T follicular helper cell (primary cell): ENCODE measurements around the gene STKLD1.
"Not testable (repeated sequence)": the region's sequence is repeated elsewhere in the genome, so short reads cannot be mapped to it uniquely, and the experiment has no call there.

Experiments used
- DNase-seq: peaks from one replicate; pipeline ENCODE4 v3.0.0-alpha.2; 2020; ENCODE audit warnings: low read depth

STKLD1 gene

DNA sequence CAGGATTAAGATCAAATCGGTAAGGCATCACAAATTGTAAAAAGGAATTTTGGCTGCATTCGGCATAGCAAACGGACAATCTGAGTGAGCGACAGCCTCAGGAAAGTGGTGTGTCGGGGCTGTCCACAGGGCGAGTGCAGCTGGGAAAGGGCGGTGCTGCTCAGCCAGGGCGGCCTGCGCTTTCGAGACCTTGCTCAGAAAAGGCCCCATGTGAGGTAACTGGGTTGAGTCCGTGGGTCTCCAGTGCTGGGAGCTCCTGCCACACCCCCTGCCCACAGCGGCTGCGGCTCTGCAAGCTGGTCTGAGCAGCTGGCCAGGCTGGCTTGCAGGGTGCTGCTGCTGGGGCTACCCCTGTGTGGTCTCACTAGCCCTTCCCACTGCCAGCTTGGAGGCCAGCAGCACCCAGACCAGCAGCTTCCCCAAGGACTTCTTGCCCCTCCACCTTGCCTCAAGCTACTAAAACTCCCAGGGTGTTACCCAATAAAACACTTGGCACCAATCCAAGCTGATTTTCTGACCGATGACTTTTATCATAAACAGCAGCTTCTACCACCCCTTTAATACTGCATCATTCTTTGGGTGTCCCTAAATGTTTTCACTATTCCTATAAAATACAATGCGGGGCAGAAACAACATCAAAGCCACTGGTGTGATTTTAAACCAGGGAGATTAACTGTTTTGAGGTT, 13.7 kb upstream of the STKLD1 start:
- DNase-seq = no peak

DNA sequence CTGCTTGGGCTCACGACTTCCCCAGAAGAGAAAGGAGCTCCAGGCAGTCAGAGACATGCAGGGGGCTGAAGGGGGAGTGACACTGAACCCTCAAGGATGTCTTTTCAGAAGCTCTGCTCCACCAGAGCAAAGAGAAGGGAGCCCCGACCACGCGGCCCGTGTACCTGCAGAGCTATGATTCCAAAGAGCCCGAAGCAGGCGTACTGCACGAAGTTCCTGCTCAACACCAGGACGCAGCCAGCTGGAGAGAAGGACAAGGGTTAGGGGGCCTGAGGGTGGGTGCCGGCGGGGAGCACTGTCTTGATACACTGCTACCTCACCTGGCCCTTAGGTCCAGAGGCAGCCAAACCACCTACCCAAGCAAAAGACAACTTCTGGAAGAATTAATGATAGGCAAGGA, 9.7 kb upstream of the STKLD1 start:
- DNase-seq = no peak

DNA sequence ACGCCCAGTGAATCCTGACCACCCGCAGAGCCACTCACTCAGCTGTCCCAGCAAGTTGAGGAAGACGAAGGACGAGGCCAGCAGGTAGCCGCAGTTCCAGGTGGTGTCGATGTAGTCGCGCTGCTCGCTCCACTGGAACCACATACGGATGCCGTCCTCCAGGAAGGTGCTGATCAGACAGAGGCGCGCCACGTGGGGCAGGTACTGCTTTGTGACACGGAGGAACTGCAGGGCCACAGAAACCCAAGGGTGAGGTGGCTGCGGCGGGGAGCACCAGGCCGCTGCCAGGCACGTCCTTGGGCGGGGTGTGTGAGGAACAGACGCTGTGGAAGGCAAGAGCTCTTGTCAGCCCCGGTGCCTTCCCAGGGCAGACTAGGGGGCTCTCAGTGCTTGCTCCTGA, 8.9 kb upstream of the STKLD1 start:
- DNase-seq = no peak

DNA sequence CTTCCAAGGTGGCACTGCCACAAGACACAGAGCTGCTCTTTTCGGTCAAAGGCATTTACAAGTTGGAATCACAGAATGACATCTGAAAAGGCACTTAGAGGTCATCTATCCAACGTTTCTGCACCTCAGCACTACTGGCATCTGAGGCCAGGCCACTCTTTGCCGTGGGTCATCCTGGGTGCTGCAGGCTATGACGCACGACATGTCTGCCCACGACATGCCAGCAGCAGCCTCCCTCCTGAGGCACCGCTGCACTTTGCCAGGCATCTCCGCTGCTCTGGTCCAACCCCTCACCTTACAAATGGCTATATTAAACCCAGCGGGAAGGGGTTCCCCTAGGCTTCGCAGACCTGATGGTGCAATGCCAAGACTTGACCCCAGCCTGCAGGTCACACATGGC, 8.4 kb upstream of the STKLD1 start:
- no peak for DNase-seq

DNA sequence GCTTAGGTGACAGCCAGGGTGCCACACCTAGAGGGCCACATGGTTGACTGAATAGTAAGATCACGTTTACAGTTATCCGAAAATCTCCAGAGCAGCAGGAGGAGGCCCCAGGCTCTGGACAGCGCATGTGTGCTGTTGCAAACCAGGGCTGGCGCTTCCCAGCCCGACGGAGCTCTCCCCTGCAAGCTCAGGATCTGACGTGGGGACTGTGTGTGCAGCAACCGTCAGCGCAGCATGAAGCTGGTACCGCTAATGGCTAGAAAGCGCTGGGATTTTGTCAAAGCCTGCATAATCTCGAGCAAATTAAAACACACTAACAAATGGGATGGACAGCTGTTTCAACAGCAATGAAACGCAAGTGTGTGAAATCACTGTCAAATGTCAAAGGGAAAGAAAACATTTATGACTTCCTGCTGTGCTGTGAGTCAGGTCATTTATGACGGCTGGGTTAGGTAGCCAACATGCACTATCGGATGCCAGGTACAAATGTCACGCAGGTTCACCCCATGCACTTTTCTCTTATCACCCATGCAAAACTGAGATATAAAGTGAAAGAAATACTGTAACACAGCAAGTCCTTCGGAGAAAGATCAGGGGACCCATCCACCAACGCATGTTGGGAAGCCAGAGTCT, 7.8 kb upstream of the STKLD1 start:
- no peak for DNase-seq

DNA sequence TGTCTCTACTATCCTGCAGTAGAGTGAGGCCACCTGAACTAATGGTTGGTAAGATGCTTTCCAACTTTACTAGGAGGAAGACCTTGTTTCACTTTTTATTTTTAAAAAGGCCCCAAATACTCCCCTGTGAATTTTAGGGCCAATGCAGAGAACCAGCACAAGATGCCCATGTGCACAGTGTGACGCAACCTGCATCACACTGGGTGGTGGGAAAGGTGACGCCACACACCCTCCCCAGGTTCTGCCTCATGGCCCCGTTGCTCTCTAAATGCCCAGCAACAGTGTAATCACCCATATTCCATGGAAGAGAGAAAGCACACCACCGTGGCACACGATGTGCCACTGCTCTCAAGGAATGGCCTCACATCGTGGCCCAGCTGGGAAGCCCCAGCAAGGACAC, 6.7 kb upstream of the STKLD1 start:
- no peak for DNase-seq

DNA sequence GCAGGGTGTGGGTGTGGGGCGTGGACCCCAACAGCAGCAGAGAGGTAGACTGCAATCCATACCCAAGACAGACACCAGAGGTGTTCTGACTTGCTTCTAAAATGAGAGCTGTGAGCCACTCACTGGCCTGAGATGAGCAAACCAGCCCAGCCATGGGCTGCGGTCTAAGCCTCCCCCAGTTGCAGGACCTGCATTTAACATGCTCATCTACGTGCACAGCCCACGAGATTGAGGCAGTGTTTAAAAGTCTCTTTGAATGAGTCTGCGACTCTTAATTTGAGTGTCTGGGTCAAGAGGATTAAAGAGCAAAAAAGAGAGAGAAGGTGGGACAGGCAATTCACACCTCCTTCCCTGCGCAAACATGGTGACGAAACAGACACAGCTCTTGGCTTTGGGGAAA, 6.2 kb upstream of the STKLD1 start:
- no peak for DNase-seq

DNA sequence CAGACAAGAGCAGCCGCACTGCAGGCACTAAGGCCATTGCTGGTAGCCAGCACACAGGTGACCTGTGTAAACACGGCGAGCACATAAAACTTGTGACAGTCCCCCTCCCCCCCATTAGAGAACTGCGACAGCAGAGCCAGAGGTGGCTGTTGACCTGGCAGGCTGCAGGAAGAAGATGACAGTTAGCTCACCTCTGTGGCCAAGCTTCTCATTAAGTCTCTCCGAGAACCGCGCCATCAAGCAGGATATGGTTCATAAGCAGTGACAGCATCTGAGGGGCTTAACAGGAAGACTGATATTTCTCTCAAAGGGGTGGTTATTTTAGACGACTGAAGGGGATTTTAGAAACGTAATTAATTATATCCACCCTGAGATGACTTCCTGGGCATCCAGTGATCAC, 5.5 kb upstream of the STKLD1 start:
- DNase-seq = peak; percentile 32

DNA sequence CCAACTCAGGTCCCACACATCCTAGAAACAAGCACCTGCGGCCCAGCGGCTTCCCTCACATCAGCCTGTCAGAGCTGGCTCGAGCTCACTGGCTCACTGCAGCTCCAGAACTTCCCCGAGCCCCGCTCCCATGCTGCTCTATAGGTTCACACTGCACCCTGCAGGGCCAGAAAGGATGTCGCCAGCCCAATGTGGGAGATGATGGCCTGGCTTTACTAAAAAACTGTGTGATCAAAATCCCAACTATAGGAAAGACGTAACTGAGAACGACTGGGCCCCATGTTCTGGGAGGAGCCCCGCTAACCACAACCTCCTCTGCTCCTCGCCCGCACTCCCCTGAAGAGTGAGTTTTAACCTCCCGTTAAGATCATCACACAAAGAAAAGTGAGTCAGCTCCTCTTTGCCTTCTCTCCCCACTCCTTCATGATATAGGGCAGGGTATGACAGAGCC, 4.9 kb upstream of the STKLD1 start:
- peak; percentile 70 for DNase-seq

DNA sequence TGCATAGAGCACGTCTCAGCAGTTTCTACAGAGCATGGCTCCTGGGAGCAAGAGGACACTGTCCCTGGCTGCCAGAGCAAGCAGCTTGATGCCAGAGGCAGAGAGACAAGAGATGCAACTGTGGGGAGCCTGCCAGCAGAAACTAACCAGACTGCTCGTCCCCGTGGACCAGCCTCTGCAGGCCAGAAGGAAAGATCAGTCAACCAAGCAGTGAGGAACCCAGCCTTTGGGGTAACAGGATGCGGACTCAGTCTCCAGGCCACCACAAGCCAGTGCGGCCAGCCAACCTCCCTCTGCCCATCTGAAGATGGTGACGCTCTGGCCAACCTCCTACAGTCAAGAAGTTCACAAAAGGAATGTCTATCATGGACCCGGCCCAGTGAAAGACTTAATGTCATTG, 4.0 kb upstream of the STKLD1 start:
- no peak for DNase-seq

DNA sequence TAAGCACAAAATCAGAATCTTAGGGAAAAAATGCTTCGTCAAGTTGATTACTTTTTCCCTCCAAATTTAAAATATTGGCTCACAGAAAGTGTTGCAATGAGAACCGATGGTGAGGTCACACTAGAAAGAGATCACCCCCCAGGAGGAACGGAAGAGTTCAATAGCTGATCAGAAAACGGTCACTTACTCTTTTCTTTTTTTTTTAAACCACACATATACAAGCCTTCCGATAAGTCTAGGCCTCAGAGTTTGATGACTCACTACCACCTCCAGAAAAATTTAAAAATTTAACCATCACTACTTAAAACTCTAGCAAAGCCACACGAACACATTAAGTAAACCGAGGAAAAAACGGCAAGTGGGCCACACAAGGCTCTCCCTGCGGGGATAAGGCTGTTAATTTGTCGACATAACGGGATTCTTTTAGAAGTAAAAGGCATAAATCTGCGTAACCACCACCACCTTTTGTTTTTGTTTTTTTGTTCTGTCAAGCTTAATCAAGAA, 1.5 kb upstream of the STKLD1 start:
- DNase-seq = no peak

DNA sequence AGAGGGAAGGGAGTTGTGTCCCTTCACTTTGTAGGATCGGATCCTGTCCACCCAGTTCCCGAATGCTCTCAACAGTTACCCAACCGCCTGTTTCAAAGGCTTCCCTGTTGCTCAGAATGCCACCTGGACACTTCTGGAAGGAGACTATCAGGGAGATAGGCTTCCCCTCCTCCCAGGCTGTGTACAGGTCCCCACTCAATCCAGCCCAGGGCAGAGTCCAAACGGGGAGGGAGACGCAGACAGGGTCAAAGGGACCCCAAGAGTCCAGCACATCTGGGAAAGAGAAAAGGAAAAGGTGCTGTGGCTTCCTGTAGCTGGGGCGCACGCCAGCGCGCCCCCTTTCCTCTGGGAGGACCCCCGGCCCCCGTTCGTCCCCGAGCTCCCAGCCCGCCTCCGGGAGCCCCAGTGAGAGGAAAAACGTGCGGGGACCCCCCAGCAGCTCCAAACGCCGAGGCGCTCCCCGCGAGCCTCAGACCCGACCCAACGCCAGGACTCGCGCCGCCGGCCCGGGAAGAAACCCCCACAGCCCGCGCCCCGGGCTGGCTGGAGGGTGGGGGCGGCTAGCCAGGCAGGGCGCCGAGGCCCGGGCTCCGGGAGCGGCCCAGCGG, 946 bp upstream of the STKLD1 start:
- DNase-seq = no peak

DNA sequence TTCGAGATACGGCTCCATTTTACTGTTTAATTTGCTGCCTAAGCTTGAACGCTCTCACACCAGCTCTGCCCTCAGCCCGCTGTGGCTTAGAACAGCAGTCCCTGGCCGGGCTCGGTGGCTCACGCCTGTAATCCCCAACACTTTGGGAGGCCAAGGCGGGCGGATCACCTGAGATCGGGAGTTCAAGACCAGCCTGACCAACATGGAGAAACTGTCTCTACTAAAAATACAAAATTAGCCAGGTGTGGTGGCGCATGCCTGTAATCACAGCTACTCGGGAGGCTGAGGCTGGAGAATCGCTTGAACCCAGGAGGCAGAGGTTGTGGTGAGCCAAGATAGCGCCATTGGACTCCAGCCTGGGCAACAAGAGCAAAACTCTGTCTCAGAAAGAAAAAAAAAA, 1.1 kb downstream of the STKLD1 start:
- not testable (repeated sequence) for DNase-seq

DNA sequence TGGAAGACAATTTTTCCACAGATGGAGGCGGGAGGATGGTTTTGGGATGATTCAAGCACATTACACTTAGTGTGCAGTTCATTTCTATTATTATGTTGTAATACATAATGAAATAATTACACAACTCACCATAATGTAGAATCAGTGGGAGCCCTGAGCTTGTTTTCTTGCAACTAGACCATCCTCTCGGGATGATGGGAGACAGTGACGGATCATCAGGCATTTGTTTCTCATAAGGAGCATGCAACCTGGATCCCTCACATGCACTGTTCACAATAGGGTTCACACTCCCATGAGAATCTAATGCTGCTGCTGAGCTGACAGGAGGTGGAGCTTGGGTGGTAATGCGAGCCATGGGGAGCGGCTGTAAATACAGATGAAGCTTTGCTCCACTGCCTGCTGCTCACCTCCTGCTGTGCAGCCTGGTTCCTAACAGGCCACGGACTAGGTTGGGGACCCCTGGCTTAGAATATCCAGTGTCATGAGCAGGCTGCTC, 1.6 kb downstream of the STKLD1 start:
- no peak for DNase-seq

DNA sequence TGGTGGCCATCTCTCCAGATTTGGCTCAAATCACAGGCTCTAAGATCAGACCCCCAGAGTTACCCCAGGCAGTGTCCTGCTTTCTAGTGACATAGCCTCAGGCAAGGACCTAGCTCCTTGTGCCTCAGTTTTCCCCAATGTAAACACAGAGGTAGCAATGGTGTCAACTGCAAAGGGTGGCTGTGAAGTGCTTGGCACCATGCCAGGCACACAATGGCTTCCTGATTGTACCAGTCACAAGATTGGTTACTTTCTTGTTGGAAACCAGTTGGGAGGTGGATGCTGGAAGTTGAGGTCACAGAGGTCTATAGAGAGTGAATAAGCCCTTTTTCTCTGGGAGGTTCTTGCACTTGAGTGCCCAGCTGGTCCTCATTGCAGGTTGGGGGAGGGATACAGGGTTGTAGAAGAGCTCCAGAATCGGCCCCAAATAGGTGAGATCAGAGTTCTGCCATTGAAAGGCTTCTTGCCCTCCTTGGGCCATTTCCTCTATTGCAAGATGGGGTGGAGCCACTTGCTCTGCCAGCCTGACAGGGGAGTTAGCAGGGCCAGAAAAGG, 2.3 kb downstream of the STKLD1 start:
- no peak for DNase-seq

DNA sequence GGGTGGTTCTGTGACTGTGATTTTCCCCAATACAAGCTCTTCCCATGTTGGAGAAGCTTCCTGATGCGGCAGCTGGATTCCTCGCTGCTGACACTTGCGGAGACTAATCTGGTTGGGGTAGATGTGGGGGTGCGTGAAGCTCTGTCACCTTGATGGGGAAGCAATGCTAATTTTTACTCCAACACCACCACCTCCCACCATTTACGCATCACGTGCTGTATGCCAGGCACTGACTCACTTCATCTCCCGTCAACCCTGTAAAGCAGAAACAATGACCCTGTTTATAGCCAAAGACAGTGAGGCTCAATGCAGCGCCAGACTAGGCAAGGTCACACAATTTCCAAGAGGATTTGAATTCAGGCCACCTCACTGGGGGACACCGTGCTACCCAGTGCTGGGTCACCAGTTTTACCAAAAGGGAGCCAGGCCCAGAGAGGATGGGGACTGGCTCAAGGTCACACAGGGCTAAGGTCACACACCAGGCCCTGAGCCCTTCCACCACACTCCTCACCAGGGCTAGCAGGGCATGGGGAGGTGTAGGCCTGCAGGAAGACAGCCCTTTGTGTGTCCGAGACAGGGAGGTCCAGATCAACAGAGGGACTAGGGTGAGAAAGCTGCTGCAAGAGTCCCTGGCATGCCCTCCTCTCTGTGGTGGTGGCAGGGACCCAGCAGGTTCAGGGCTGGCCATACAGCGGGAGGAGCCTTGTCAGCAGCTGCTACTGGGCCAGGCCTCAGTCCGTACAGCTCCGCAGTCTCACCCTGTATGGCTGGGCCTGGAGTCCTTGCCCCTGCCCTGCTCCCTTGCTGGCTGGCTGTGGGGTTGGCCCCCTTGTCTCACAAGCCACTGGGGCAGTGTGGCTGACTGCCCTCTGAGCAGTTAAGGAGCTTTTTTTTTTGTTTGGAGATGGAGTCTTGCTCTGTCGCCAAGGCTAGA, 3.3 kb downstream of the STKLD1 start:
- DNase-seq = no peak

DNA sequence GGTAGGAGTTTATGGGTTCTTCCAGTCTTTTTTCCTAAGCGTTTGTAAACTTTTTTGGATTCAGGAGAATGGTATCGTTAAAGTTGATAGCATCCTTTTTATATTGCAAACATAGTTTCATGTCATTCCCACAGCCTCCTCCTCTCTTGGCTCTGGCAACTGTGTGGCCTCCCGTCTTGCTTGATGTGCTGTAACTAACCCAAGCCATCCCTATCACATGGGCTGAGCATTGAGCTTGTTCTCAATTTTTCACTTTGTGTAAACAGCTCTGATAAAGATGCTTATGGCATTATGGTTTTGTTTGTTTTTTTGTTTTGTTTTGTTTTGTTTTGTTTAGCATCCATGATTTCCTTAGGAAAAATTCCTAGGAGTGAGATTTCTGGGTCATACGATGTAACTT, 4.6 kb downstream of the STKLD1 start:
- DNase-seq = no peak

DNA sequence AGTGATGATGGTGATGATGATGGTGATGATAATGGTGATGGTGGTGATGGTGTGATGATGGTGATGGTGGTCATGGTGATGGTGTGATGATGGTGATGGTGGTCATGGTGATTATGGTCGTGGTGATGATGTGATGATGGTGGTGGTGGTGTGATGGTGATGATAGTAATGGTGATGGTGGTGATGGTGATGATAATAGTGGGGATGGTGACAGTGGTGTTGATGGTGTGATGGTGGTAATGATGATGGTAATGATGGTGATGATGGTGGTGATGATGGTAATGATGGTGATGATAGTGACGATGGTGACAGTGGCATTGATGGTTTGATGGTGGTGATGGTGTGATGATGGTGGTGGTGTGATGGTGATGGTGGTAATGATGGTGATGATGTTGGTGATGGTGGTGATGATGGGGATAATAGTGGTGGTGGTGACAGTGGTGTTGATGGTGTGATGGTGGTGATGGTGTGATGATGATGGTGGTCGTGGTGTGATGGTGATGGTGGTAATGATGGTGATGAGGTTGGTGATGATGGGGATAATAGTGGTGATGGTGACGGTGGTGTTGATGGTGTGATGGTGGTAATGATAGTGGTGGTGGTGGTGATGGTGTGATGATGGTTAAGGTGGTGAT, 6.5 kb downstream of the STKLD1 start:
- no peak for DNase-seq

DNA sequence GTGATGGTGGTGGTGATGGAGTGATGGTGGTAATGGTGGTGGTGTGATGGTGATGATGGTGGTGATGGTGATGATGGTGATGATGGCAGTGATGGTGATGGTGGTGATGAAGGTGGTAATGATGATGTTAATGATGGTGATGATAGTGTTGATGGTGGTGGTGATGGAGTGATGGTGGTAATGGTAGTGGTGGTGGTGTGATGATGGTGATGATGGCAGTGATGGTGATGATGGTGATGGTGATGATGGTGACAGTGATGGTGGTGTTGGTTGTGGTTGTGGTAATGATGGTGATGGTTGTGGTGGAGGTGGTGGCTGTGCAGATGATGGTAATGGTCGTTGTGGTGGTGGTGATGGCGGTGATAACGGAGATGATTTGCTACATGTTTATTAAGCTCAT, 7.3 kb downstream of the STKLD1 start:
- no peak for DNase-seq

DNA sequence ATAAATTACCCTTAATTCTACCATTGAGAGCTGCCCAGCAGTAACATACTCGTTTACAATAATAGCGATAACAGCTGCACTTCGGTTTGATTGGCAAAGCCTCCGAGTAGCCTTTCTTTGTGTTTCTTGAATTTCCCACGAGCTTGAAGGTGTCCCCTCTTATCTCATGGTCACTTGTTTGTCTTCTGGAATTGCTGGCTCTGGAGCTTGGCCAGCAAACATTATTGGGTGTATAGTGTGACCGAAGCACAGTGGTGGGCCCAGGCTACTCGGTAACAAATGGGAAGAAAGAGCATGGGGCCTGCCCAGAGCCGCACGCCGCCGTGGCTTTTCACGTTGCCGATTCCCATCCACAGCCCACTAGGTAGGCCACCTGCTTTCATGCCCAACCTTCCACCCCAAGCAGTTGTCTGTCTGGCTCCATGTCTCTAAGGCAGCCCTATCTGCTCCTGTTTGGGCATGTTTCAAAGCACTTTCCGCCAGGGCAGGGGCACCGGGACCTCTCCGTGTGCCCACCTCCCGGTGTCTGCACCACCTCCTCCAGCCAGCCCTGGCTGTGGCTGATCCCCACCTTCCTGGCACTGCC, 8.7 kb downstream of the STKLD1 start:
- no peak for DNase-seq

DNA sequence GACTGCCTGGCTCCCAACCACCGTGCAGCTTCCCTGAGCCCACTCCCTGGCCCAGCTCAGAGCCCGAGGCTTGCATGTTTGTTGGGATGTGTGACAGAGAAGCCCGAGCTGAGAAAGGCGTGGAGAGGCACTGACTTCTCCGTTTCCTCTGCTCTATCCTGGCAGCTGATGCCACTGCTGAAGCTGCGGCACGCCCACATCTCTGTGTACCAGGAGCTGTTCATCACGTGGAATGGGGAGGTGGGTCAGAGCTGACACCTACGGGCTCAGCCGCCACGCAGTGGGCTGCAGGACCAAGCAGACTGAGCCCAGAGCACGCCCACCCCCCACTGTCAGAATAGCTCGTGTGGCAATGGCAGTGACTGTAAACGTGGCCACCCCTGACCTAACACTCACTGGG, 9.3 kb downstream of the STKLD1 start:
- no peak for DNase-seq
